ENCODE results near the gene NCOA6.

DNA sequence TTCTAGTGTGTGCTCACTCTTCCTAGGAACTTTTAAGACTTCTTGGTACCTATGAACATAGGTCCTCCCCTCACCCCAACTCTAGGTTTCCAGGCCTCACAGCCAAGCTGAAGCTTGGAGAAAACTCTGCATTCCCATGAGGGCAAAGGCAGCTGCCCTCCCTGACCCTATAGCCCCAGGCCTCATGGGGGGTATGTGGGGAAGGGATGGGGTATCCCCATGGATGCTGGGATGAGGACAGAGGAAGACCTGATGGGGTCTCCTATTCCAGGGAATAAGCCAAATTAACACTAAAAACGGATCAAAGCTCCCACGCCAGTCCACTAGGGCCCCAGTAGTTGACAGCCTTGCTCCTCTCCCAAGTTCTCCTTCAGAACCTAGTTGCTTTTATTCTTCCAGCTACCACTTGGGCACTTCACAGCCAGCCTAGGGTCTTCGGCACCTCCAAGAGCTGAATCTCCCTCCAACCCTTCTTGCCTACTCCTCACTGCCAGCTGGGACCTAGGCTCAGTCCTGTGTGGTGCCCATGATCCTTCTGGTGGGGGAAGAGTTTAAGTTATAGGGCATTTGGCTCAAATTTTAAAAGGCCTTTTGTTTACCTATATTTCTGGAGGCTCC, 113.5 kb downstream of the NCOA6 start:
- TF ChIP-seq, protein P1, sequence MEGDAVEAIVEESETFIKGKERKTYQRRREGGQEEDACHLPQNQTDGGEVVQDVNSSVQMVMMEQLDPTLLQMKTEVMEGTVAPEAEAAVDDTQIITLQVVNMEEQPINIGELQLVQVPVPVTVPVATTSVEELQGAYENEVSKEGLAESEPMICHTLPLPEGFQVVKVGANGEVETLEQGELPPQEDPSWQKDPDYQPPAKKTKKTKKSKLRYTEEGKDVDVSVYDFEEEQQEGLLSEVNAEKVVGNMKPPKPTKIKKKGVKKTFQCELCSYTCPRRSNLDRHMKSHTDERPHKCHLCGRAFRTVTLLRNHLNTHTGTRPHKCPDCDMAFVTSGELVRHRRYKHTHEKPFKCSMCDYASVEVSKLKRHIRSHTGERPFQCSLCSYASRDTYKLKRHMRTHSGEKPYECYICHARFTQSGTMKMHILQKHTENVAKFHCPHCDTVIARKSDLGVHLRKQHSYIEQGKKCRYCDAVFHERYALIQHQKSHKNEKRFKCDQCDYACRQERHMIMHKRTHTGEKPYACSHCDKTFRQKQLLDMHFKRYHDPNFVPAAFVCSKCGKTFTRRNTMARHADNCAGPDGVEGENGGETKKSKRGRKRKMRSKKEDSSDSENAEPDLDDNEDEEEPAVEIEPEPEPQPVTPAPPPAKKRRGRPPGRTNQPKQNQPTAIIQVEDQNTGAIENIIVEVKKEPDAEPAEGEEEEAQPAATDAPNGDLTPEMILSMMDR (conservative IDR thresholded peaks at IDR 0.05; ENCODE audit: low read depth, low read length), result no peak
- TF ChIP-seq EZH2phosphoT487 (IDR thresholded peaks at IDR 0.05; ENCODE audit: borderline replicate concordance, low read length), result no peak

Data from PC-3 (cell line).